Neural cell (in vitro differentiated cells): ENCODE measurements around the gene SULT1A1. TPM values are rescaled to one million over a fixed set of nuclear protein-coding genes. Genes with fewer than 3 reads are reported as not detected.
"Not testable (repeated sequence)": the region's sequence is repeated elsewhere in the genome, so short reads cannot be mapped to it uniquely, and the experiment has no call there.

ENCODE experiments used
- H2AFZ ChIP-seq: fragments of 200-600, 300-800 bp; sonication (generic), shearing (Covaris generic); 2 replicates; pipeline ENCODE4 v1.6.0; 2014; ENCODE audit warnings: low read depth, mild to moderate bottlenecking, antibody characterized with exemption, low read length, moderate library complexity
- H3F3A ChIP-seq: fragments of 200-600 bp; shearing (Covaris generic); 2 replicates; pipeline ENCODE4 v1.6.1; 2016; ENCODE audit warnings: mild to moderate bottlenecking, moderate library complexity, mixed read lengths, antibody characterized with exemption, low read length; ENCODE audit not compliant: insufficient read depth, poor library complexity, severe bottlenecking
- H3K27ac ChIP-seq: fragments of 200-600, 300-800 bp; sonication (generic), shearing (Covaris generic); 2 replicates; pipeline ENCODE4 v1.5.1; 2014; ENCODE audit warnings: mild to moderate bottlenecking, low read length, moderate library complexity
- H3K27me3 ChIP-seq: fragments of 300-800, 200-600 bp; sonication (generic), shearing (Covaris generic); 2 replicates; pipeline ENCODE4 v1.6.0; 2014; ENCODE audit warnings: mild to moderate bottlenecking, low read depth, low read length, moderate library complexity; ENCODE audit not compliant: insufficient read depth
- H3K36me3 ChIP-seq: fragments of 300-800, 200-600 bp; sonication (generic), shearing (Covaris generic); 2 replicates; pipeline ENCODE4 v1.5.1; 2014; ENCODE audit warnings: mild to moderate bottlenecking, antibody characterized with exemption, low read length, moderate library complexity; ENCODE audit not compliant: insufficient read depth
- H3K4me2 ChIP-seq: fragments of 300-800, 200-600 bp; sonication (generic), shearing (Covaris generic); 2 replicates; pipeline ENCODE4 v1.6.0; 2014; ENCODE audit warnings: mild to moderate bottlenecking, low read length
- H3K4me3 ChIP-seq: fragments of 300-800, 200-600 bp; sonication (generic), shearing (Covaris generic); 2 replicates; pipeline ENCODE4 v1.5.1; 2014; ENCODE audit warnings: mild to moderate bottlenecking, low read length, moderate library complexity
- H3K79me2 ChIP-seq: fragments of 200-600 bp; shearing (Covaris generic); replicated peaks from 2 replicates; pipeline ENCODE4 v1.6.0; 2014; ENCODE audit warnings: mild to moderate bottlenecking, low read length, moderate library complexity; ENCODE audit not compliant: insufficient read depth
- H3K9ac ChIP-seq: fragments of 300-800, 200-600 bp; sonication (generic), shearing (Covaris generic); 2 replicates; pipeline ENCODE4 v1.6.1; 2016; ENCODE audit warnings: mild to moderate bottlenecking, low read length, mixed read lengths
- H3K9me2 ChIP-seq: fragments of 200-600 bp; shearing (Covaris generic); 2 replicates; pipeline ENCODE4 v1.6.1; 2016; ENCODE audit warnings: mild to moderate bottlenecking, low read length, mixed read lengths; ENCODE audit not compliant: insufficient read depth
- H3K9me3 ChIP-seq: fragments of 200-600, 300-800 bp; sonication (generic), shearing (Covaris generic); 2 replicates; pipeline ENCODE4 v1.6.1; 2016; ENCODE audit warnings: mild to moderate bottlenecking, mixed run types, low read length, moderate library complexity, mixed read lengths
- H4K20me1 ChIP-seq: fragments of 200-600 bp; shearing (Covaris generic); 2 replicates; pipeline ENCODE4 v1.6.1; 2016; ENCODE audit warnings: mild to moderate bottlenecking, mixed run types; ENCODE audit not compliant: insufficient read depth
- EP300 ChIP-seq: fragments of 450-650 bp; conservative IDR thresholded peaks from 2 replicates; pipeline ENCODE4 v1.6.1; 2014; ENCODE audit warnings: antibody characterized with exemption, mild to moderate bottlenecking, moderate library complexity; ENCODE audit not compliant: poor library complexity, severe bottlenecking
- EZH2 ChIP-seq: fragments of 200-600, 300-800 bp; shearing (Covaris generic), sonication (generic); IDR thresholded peaks from 2 replicates; pipeline ENCODE4 v1.6.1; 2014; ENCODE audit warnings: antibody characterized with exemption, low read length, borderline replicate concordance, mild to moderate bottlenecking; ENCODE audit not compliant: insufficient read depth, poor library complexity, severe bottlenecking
- MXI1 ChIP-seq: fragments of 450-650 bp; conservative IDR thresholded peaks from 2 replicates; pipeline ENCODE4 v1.6.1; 2014; ENCODE audit warnings: antibody characterized with exemption, mild to moderate bottlenecking; ENCODE audit not compliant: poor library complexity, severe bottlenecking
- POLR2AphosphoS5 ChIP-seq: IDR thresholded peaks from 2 replicates; pipeline ENCODE4 v1.6.1; 2012
- RAD21 ChIP-seq: fragments of 450-650 bp; conservative IDR thresholded peaks from 2 replicates; pipeline ENCODE4 v1.6.1; 2014; ENCODE audit warnings: antibody characterized with exemption, mild to moderate bottlenecking, moderate library complexity
- REST ChIP-seq: IDR thresholded peaks from 2 replicates; pipeline ENCODE4 v1.6.1; 2012; ENCODE audit warnings: borderline replicate concordance
- SMC3 ChIP-seq: fragments of 450-650 bp; conservative IDR thresholded peaks from 2 replicates; pipeline ENCODE4 v1.6.1; 2014; ENCODE audit warnings: antibody characterized with exemption, mild to moderate bottlenecking, moderate library complexity; ENCODE audit not compliant: poor library complexity
- TAF1 ChIP-seq: IDR thresholded peaks from 2 replicates; pipeline ENCODE4 v1.6.1; 2012; ENCODE audit warnings: low read depth
- polyA plus RNA-seq: library from polyadenylated mRNA; depleted of rRNA; stranded (reverse); fragments of >200 nt; gene quantifications from 2 replicates; pipeline ENCODE4 v1.2.3, GENCODE V29; 2014
- TF ChIP-seq, protein P1 (sequence below): fragments of 450-650 bp; IDR thresholded peaks from 2 replicates; pipeline ENCODE4 v1.5.1; 2014; ENCODE audit warnings: antibody characterized with exemption, mild to moderate bottlenecking, moderate library complexity; ENCODE audit not compliant: poor library complexity, severe bottlenecking

SULT1A1 gene
- polyA plus RNA-seq, 1 donor from 2014 or later: not detected

- not testable (repeated sequence) for H2AFZ ChIP-seq, H3K9me3 ChIP-seq, H3K9ac ChIP-seq, H3K9me2 ChIP-seq, H3K4me2 ChIP-seq, H3K36me3 ChIP-seq, H3F3A ChIP-seq, H3K27me3 ChIP-seq, H3K27ac ChIP-seq, H3K79me2 ChIP-seq, H3K4me3 ChIP-seq, H4K20me1 ChIP-seq
These were observed 2.0 kb downstream of the SULT1A1 start for GRCh38 chr16:28607681-28608495.

GRCh38 chr16:28607116-28607623 is 2.7 kb downstream of the SULT1A1 start:
- Histone ChIP-seq H2AFZ (no peak overlapping the region), H3F3A (no peaks in the 10 kb centered on the region), H3K79me2 (no peaks in the 10 kb centered on the region), H3K9ac (no peak overlapping the region), H3K9me3 (no peaks in the 10 kb centered on the region), H3K4me3 (no peak overlapping the region), H3K27ac (no peak overlapping the region), H3K36me3 (no peaks in the 10 kb centered on the region), H4K20me1 (no peaks in the 10 kb centered on the region), H3K4me2 (no peak overlapping the region), H3K27me3 (no peaks in the 10 kb centered on the region), H3K9me2 (no peaks in the 10 kb centered on the region)
- TF ChIP-seq MXI1 (no peak), EP300 (no peak), POLR2AphosphoS5 (no peak), TAF1 (no peak), REST (no peak), EZH2 (no peak), SMC3 (no peak), RAD21 (no peak)
- TF ChIP-seq, protein P1, sequence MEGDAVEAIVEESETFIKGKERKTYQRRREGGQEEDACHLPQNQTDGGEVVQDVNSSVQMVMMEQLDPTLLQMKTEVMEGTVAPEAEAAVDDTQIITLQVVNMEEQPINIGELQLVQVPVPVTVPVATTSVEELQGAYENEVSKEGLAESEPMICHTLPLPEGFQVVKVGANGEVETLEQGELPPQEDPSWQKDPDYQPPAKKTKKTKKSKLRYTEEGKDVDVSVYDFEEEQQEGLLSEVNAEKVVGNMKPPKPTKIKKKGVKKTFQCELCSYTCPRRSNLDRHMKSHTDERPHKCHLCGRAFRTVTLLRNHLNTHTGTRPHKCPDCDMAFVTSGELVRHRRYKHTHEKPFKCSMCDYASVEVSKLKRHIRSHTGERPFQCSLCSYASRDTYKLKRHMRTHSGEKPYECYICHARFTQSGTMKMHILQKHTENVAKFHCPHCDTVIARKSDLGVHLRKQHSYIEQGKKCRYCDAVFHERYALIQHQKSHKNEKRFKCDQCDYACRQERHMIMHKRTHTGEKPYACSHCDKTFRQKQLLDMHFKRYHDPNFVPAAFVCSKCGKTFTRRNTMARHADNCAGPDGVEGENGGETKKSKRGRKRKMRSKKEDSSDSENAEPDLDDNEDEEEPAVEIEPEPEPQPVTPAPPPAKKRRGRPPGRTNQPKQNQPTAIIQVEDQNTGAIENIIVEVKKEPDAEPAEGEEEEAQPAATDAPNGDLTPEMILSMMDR: no peak
